Spinal cord (tissue), 10 donors: ENCODE measurements around the gene TMCC1. TPM values are rescaled to one million over a fixed set of nuclear protein-coding genes. Genes with fewer than 3 reads are reported as not detected.
"Not testable (repeated sequence)": the region's sequence is repeated elsewhere in the genome, so short reads cannot be mapped to it uniquely, and the experiment has no call there.

Experiments used
- DNase-seq, 6 donors: peaks; one replicate each; pipeline versions ENCODE4 v3.0.0 to v3.0.0-alpha.2; 2013 to 2015; ENCODE audit warnings: low spot score in 6 of 6, low read depth in 4 of 6
- H3K27ac ChIP-seq: one replicate; pipeline ENCODE4 v1.5.1; 2013; ENCODE audit warnings: low read depth, low read length, control low read depth
- H3K27me3 ChIP-seq: one replicate; pipeline ENCODE4 v1.6.1; 2013; ENCODE audit warnings: low read length; ENCODE audit not compliant: control insufficient read depth, insufficient read depth
- H3K36me3 ChIP-seq: one replicate; pipeline ENCODE4 v1.6.1; 2013; ENCODE audit warnings: low read length; ENCODE audit not compliant: control insufficient read depth, insufficient read depth
- H3K4me1 ChIP-seq: one replicate; pipeline ENCODE4 v1.6.1; 2013; ENCODE audit warnings: low read length; ENCODE audit not compliant: control insufficient read depth, insufficient read depth
- H3K4me3 ChIP-seq: one replicate; pipeline ENCODE4 v1.5.1; 2013; ENCODE audit warnings: low read depth, low read length, control low read depth
- H3K9me3 ChIP-seq: one replicate; pipeline ENCODE4 v1.6.1; 2013; ENCODE audit warnings: low read length; ENCODE audit not compliant: control insufficient read depth, insufficient read depth
- WGBS: methylation state at CpG from one replicate; pipeline ENCODE4 v1.1.5; 2013; ENCODE audit warnings: missing lambda C conversion rate; ENCODE audit not compliant: insufficient coverage; 5-methylcytosine and 5-hydroxymethylcytosine counted together
- polyA plus RNA-seq, 2 donors: library from polyadenylated mRNA; unstranded; fragments of 120-200 nt; gene quantifications; one replicate each; pipeline ENCODE4 v1.2.1, GENCODE V29; 2013; ENCODE audit not compliant: insufficient read length in 2 of 2
- total RNA-seq, 2 donors: library from RNA; depleted of rRNA in 1 of 2; stranded (reverse); fragments of 120-200 nt in 1 of 2; fragments of >200 nt in 1 of 2; gene quantifications; one replicate each; pipeline versions ENCODE4 v1.2.3 to v1.2.4, GENCODE V29; 2013 to 2014
- donor health status: healthy.

TMCC1 gene
- total and polyA plus RNA-seq, 4 donors, result 34.1 to 49.1 (median 44.4) TPM

DNA sequence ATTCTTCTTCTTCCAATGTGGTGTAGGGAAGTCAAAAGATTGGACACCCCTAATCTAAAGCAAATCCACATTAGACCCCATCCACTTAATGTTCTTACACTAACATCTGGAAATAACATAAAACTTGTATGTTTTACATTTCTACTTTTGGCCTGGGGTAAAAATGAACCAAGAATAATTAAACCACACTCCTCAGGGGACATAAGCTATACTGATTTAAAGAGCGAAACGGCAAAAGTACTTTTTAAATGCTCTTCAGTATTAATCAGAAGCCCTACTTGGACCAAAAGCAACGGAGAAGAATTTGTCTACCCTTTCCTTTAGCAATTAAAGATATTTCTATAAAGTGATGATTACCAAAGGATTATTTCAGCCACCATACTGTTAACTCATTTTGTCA is 123.9 kb downstream of the TMCC1 start:
- H3K36me3 ChIP-seq, result no peaks in the 10 kb centered on the region
- no peak overlapping the region for H3K4me3 ChIP-seq
- WGBS, result no CpG with 5 or more reads among the region's 3 CpGs
- no peaks in the 10 kb centered on the region for H3K9me3 ChIP-seq
- no peaks in the 10 kb centered on the region for H3K4me1 ChIP-seq
- DNase-seq, result no peak
- no peaks in the 10 kb centered on the region for H3K27me3 ChIP-seq
- H3K27ac ChIP-seq, result no peak overlapping the region

DNA sequence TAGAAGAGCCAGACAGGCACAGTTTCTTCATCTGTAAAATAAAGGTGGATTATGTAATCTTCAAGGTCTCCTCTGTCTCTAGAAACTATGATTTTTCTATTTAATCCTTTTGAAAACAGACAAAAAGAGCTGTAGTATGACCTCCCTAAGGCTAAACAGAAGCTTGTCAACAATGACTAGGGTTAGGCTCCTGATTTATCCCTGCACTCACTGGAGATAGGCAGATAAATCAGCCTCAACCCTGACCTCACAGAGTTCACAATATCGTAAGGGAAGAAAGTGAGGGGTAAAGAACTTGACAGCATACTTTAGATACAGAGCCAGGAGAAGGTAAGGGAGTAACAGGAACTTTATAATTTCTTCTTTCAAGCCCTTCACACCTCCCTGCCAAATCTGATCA is 124.8 kb downstream of the TMCC1 start:
- Histone ChIP-seq H3K4me3 (no peak overlapping the region), H3K4me1 (no peaks in the 10 kb centered on the region), H3K27ac (no peak overlapping the region), H3K9me3 (no peaks in the 10 kb centered on the region), H3K27me3 (no peaks in the 10 kb centered on the region), H3K36me3 (no peaks in the 10 kb centered on the region)
- WGBS, result no CpG with 5 or more reads among the region's 1 CpG
- DNase-seq, result no peak

DNA sequence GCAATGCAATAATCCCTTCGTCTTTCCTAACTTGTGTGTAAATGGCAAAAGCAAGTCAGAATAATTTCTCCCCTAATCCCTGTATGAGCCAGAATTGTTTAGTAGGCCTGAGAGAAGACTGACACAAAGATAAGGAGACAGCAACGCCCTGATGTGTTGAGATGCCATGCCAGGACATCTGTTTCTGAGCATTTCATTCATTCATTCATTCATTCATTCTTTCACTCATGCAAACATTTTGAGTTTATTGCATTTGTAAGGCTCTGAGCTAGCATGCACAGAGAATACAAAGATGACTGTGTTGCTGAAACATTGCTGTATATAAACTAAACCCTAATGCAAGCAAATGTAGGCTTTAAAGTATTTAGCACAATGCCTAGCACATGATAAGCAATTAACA is 127.4 kb downstream of the TMCC1 start:
- Histone ChIP-seq H3K4me1 (no peaks in the 10 kb centered on the region), H3K27ac (no peak overlapping the region), H3K27me3 (no peaks in the 10 kb centered on the region), H3K36me3 (no peaks in the 10 kb centered on the region), H3K4me3 (no peak overlapping the region), H3K9me3 (no peaks in the 10 kb centered on the region)
- DNase-seq, result no peak
- WGBS, result no CpG with 5 or more reads among the region's 2 CpGs

DNA sequence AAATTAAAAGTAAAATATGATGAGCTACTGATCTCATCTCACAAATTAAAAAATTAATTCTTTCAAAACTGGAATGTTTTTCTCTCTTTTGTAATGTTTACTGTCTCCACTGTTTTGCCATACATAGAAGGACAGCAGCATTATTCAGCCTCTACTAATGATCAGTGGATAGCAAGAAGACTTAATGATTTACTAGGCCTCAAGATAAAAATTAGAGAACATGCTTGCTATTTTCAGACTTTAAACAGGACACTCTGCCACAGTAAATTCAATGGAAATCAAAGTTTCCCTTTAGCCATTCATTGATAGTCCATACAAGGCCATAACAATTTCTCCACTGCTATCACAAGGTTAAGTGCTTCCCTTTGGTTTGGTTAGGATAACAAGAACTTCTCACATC is 129.4 kb downstream of the TMCC1 start:
- no peak for DNase-seq
- Histone ChIP-seq H3K4me3 (no peak overlapping the region), H3K36me3 (no peaks in the 10 kb centered on the region), H3K27ac (no peak overlapping the region), H3K27me3 (no peaks in the 10 kb centered on the region), H3K4me1 (no peaks in the 10 kb centered on the region), H3K9me3 (no peaks in the 10 kb centered on the region)

DNA sequence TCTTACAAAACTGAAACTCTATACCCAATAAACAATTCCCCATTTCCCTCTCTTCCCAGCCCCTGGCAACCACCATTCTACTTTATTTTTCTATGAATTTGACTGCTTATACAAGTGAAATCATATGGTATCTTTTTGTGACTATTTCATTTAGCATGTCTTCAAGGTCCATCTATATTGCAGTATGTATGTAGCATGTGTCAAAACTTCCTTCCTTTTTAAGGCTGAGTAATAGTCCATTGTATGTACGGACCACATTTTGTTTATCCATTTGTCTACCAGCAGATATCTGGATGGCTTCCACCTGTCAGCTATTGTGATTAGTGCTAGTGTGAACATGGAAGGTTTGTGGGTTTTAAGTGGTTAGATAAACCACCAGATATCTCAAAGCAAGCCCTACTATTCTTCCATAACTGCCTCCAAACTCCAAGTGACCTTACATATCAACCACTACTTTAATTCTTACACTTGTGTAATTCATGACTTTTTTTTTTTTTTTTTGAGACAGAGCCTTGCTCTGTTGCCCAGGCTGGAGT is 134.7 kb downstream of the TMCC1 start:
- Histone ChIP-seq H3K27ac (no peak overlapping the region), H3K9me3 (no peaks in the 10 kb centered on the region), H3K27me3 (no peaks in the 10 kb centered on the region), H3K4me1 (no peaks in the 10 kb centered on the region), H3K36me3 (no peaks in the 10 kb centered on the region), H3K4me3 (no peak overlapping the region)
- DNase-seq, result no peak
- no CpG with 5 or more reads among the region's 1 CpG for WGBS

DNA sequence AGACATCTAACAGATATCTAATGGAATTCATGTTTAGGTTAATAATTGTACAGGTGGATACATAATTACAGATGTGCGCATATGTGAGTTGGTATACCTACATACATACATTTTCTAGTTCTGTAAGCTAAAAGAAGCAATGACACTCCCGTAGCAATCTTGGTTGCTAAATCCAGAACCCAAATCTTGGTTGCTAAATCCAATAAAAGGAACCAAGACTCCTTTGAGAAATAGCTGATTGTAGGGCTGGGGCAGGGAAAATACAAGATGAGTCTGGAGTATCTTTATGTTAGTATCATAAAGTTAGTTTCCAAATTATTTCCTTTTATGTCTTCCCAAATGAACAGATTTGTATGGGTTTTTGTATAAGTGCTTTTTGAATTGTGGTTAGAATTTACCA is 135.2 kb downstream of the TMCC1 start:
- Histone ChIP-seq H3K9me3 (no peaks in the 10 kb centered on the region), H3K27me3 (no peaks in the 10 kb centered on the region), H3K27ac (no peak overlapping the region), H3K4me3 (no peak overlapping the region), H3K4me1 (no peaks in the 10 kb centered on the region), H3K36me3 (no peaks in the 10 kb centered on the region)
- no CpG with 5 or more reads among the region's 2 CpGs for WGBS
- no peak for DNase-seq

DNA sequence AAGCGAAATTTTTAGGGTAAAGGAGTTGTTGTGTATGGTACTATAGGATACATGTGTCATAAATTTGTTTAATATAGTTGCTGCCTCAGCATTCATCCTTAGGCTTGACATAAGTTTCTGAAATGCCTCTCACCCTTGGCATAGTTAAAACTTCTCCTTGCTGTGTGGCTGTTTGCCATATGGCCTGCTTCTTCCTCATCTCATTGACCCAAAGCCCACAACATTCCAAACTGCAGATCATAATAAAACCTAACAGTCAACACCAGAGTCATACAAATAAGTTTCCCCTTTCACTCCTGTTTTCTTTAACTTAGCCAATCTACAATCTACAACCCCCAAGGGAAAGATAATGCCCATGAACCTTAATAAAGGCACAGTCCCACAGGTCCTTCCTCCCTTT is 136.6 kb downstream of the TMCC1 start:
- H3K9me3 ChIP-seq, result no peaks in the 10 kb centered on the region
- H3K4me1 ChIP-seq, result no peaks in the 10 kb centered on the region
- H3K4me3 ChIP-seq, result no peak overlapping the region
- DNase-seq, result no peak
- no peaks in the 10 kb centered on the region for H3K36me3 ChIP-seq
- no CpG with 5 or more reads among the region's 1 CpG for WGBS
- no peak overlapping the region for H3K27ac ChIP-seq
- H3K27me3 ChIP-seq, result no peaks in the 10 kb centered on the region

DNA sequence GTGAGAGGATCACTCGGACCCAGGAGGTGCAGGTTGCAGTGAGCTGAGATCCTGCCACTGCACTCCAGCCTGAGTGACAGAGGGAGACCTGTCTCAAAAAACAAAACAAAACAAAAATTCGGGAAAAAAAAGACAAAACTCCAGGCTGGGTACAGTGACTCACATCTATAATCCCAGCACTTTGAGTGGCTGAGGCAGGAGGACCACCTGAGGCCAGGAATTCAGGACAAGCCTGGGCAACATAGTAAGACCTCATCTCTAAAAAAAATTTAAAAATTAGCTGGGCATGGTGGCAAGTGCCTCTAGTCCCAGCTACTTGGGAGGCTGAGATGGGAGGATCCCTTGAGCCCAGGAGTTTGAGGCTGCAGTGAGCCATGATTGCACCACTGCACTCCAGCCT is 142.4 kb downstream of the TMCC1 start:
- H3K4me3 ChIP-seq, H3K36me3 ChIP-seq, H3K9me3 ChIP-seq, DNase-seq, H3K27ac ChIP-seq, H3K27me3 ChIP-seq, H3K4me1 ChIP-seq: not testable (repeated sequence)
- 100% methylated on average over 1 of the region's 2 CpGs for WGBS

DNA sequence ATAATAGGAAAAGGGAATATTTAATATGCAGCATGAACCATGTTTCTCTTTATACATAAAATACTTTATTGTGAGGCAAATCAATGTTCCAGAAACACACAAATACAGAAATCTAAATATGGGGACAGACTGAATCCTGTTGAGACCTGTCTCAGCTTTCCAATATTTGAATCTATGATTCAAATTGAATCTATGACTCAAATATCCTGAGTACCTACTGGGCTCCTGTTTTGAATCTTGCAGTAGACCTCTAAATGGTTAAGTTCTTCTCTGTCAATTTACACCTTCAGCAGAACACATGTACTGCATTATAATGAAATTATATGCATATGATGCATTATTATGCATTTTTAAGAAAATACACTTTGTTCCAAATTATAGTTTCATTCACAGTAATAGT is 143.8 kb downstream of the TMCC1 start:
- Histone ChIP-seq H3K9me3 (no peaks in the 10 kb centered on the region), H3K4me3 (no peak overlapping the region), H3K27me3 (no peaks in the 10 kb centered on the region), H3K4me1 (peaks cover 9% of the 10 kb centered on the region), H3K27ac (no peak overlapping the region), H3K36me3 (no peaks in the 10 kb centered on the region)
- no peak for DNase-seq

DNA sequence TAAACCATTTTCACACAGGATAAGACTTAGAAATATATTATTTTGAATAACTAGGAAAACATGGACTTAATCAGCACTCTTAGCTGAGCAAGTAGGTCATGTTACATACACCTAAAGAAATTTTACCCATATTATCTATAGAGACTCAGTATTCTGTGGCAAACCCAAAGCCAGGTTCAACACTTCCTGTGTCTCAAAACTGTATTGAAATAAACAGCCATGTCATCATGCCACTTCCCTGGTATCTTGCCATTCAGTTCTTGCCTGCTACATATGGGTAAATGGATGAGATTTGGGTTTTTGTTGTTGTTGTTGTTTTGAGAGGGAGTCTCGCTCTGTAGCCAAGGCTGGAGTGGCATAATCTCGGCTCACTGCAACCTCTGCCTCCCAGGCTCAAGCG is 145.5 kb downstream of the TMCC1 start:
- Histone ChIP-seq H3K36me3 (no peaks in the 10 kb centered on the region), H3K9me3 (no peaks in the 10 kb centered on the region), H3K4me1 (peaks cover 9% of the 10 kb centered on the region), H3K27me3 (no peaks in the 10 kb centered on the region), H3K4me3 (no peak overlapping the region), H3K27ac (no peak overlapping the region)
- WGBS, result 100% methylated on average over 2 of the region's 3 CpGs
- DNase-seq, result no peak
